Activated CD8-positive, alpha-beta T cell treated with anti-CD3 and anti-CD28 coated beads for 36 hours (primary cell): ENCODE data around the gene AGAP1. TPM values are rescaled to one million over a fixed set of nuclear protein-coding genes. Genes with fewer than 3 reads are reported as not detected.

ENCODE experiments used
- ATAC-seq: fragments of 200-7000 bp; cut with Tn5 transposase; one replicate; pipeline ENCODE4 v1.10.0; 2021; ENCODE audit warnings: mild to moderate bottlenecking, moderate library complexity
- CTCF ChIA-PET: fragments of 350-600 bp; sonication (Branson Sonifier 250); formaldehyde crosslinking; loops from one replicate; lab custom pipeline; 2021; ENCODE audit warnings: antibody characterized with exemption; lab: Charles Lee
- POLR2A ChIA-PET: fragments of 350-600 bp; sonication (Branson Sonifier 250); formaldehyde crosslinking; loops from one replicate; lab custom pipeline; 2021; ENCODE audit warnings: antibody characterized with exemption; lab: Charles Lee
- DNase-seq: peaks from one replicate; pipeline ENCODE4 v3.0.0-alpha.2; 2020
- H3K27ac Mint-ChIP-seq: one replicate; pipeline ENCODE4 v1.8.0; 2021; ENCODE audit warnings: mild to moderate bottlenecking, mixed read lengths
- H3K27me3 Mint-ChIP-seq: one replicate; pipeline ENCODE4 v1.8.0; 2021; ENCODE audit warnings: mixed read lengths
- H3K36me3 Mint-ChIP-seq: one replicate; pipeline ENCODE4 v1.8.0; 2021; ENCODE audit warnings: low read depth, mixed read lengths
- H3K4me1 Mint-ChIP-seq: one replicate; pipeline ENCODE4 v1.8.0; 2021; ENCODE audit warnings: low read depth, mixed read lengths
- H3K4me3 Mint-ChIP-seq: one replicate; pipeline ENCODE4 v1.8.0; 2021; ENCODE audit warnings: mild to moderate bottlenecking, moderate library complexity, mixed read lengths
- H3K9me3 Mint-ChIP-seq: one replicate; pipeline ENCODE4 v1.8.0; 2021; ENCODE audit warnings: mixed read lengths
- intact Hi-C: fragments of 100-400 bp; cut with micrococcal nuclease; formaldehyde crosslinking; loops from one replicate; pipeline ENCODE4 v1.10.0; 2022
- total RNA-seq, 2 experiments: library from RNA; stranded (reverse); gene quantifications; one replicate each; pipeline ENCODE4 v1.2.3, GENCODE V29; 2021
- TF ChIP-seq, protein P1 (sequence below): fragments of 200-600 bp; IDR thresholded peaks from one replicate; pipeline ENCODE4 v1.8.0; 2022; ENCODE audit warnings: antibody characterized with exemption, mild to moderate bottlenecking

Gene AGAP1
- total RNA-seq, 2 experiments from 2014 or later, result 2.5 to 2.9 TPM

DNA sequence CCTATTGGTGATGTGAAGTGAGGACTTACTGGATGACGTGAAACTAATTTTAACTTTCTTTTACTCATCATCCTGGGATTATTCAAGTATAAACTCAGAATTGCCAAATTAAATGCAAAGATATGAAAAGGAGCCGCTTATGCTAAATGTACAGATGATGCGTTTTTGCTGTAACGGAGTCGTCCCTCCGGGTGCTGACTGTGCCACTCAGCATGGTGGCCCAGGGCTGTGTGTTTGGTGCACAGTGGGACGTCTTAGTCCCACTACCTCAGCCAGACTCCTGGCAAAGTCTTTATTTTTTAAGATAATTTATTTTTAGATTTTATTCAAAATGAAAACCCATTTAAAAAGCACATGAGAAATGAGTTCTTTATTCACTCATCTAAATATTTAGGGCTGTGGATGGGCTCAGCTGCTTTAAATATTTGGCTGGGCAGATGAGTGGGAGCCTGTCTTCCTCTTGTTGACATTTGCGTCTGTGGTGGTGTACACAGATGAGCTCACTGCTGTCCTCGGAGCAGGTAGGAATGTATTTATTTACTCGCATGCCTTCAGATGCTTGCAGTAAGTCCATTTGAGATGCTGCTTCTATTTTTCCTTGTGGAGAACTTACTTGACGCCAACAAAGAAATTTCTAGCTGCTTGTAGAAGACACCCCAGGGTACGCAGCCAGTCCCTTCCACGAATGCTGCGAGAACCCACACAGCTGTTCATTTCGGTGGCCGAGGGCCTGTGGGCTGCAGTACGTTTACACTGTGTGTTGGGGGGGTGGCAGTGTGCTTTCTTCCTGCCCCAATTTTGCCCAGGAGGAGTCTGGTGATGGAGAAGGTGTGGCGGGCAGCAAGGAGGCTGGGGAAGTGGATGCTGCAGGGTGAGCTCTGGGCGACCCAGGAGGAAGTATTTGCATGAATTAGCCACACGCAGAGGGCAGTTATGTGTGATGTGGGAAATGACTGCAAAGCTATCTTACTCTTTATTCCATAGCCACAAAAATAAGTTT is 105.0 kb downstream of the AGAP1 start:
- Mint-ChIP-seq H3K9me3 (peaks cover 8% of the 10 kb centered on the region), H3K27ac (no peak overlapping the region), H3K36me3 (peaks cover 7% of the 10 kb centered on the region), H3K4me3 (no peak overlapping the region), H3K27me3 (no peaks in the 10 kb centered on the region), H3K4me1 (no peaks in the 10 kb centered on the region)
- ChIA-PET POLR2A (no interaction called here), CTCF (interaction anchor here (1.0 kb wide), 1 partner anchor 147 kb away, joined by 4 read pairs; no protein-coding TSS in a partner anchor)
- TF ChIP-seq, protein P1, sequence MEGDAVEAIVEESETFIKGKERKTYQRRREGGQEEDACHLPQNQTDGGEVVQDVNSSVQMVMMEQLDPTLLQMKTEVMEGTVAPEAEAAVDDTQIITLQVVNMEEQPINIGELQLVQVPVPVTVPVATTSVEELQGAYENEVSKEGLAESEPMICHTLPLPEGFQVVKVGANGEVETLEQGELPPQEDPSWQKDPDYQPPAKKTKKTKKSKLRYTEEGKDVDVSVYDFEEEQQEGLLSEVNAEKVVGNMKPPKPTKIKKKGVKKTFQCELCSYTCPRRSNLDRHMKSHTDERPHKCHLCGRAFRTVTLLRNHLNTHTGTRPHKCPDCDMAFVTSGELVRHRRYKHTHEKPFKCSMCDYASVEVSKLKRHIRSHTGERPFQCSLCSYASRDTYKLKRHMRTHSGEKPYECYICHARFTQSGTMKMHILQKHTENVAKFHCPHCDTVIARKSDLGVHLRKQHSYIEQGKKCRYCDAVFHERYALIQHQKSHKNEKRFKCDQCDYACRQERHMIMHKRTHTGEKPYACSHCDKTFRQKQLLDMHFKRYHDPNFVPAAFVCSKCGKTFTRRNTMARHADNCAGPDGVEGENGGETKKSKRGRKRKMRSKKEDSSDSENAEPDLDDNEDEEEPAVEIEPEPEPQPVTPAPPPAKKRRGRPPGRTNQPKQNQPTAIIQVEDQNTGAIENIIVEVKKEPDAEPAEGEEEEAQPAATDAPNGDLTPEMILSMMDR, result no peak
- intact Hi-C loops, result loop anchor here (10.0 kb wide), 1 partner anchor 464 kb away; no protein-coding TSS in a partner anchor
- ATAC-seq (no peak), DNase-seq (no peak)

DNA sequence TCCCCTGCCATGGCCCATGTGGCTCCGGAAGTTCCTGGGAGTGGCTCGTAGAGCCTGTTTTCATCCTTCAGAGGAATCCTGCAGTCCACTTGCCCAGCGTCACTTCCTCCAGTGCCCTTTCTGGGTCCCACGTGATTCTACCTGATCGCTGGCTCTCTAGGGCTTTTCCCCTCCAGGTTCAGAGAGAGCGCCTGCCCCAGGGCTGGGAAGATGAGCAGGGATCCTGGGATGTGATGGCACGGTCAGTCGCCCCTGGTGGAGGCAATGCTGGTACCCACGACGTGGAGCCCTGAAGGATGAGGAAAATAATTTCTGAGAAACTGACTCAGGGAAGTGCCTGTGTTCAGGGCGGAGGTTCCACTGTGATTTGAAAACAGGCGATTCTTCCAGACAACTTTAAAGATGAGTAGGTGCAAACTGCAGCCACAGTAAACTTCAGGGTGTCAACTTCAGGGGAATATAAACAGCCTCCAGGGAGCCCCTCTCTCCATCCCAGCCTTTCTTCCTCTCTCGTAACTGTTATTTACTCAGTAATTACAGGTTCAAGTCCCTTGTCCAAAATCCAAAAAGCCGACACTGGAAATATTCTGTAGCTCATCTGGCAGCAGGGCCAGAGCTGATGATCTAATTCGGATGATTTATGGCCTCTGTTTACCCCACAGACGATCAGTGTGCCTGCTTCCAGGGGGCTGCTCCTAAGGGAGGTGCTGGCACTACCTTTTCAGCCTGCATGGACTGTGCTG is 105.9 kb downstream of the AGAP1 start:
- no peak overlapping the region for H3K4me3 Mint-ChIP-seq
- TF ChIP-seq, protein P1, result no peak
- ChIA-PET POLR2A (no interaction called here), CTCF (no interaction called here)
- intact Hi-C loops, result loop anchor here (10.0 kb wide), 1 partner anchor 465 kb away; no protein-coding TSS in a partner anchor
- H3K36me3 Mint-ChIP-seq, result peaks cover 7% of the 10 kb centered on the region
- no peaks in the 10 kb centered on the region for H3K27me3 Mint-ChIP-seq
- no peaks in the 10 kb centered on the region for H3K4me1 Mint-ChIP-seq
- H3K27ac Mint-ChIP-seq, result no peak overlapping the region
- peaks cover 8% of the 10 kb centered on the region for H3K9me3 Mint-ChIP-seq
- no peak for DNase-seq
- ATAC-seq, result no peak

DNA sequence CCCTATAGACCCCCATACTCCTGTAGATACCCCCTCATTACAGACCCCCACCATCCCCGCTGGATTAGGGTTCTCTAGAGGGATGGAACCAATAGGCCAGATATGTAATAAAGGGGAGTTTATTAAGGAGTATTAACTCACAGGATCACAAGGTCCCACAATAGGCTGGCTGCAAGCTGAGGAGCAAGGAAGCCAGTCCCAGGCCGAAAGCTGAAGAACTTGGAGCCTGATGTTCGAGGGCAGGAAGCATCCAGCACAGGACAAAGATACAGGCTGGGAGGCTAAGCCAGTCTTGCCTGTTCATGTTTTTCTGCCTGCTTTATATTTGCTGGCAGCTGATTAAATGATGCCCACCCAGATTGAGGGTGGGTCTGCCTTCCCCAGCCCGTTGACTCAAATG is 106.6 kb downstream of the AGAP1 start:
- ChIA-PET POLR2A (no interaction called here), CTCF (no interaction called here)
- Mint-ChIP-seq H3K27ac (no peak overlapping the region), H3K27me3 (peaks cover 1% of the 10 kb centered on the region), H3K4me3 (no peak overlapping the region), H3K36me3 (peaks cover 7% of the 10 kb centered on the region), H3K4me1 (no peaks in the 10 kb centered on the region), H3K9me3 (peaks cover 8% of the 10 kb centered on the region)
- TF ChIP-seq, protein P1, result no peak
- intact Hi-C loops, result no loop called here
- ATAC-seq (no peak), DNase-seq (no peak)

DNA sequence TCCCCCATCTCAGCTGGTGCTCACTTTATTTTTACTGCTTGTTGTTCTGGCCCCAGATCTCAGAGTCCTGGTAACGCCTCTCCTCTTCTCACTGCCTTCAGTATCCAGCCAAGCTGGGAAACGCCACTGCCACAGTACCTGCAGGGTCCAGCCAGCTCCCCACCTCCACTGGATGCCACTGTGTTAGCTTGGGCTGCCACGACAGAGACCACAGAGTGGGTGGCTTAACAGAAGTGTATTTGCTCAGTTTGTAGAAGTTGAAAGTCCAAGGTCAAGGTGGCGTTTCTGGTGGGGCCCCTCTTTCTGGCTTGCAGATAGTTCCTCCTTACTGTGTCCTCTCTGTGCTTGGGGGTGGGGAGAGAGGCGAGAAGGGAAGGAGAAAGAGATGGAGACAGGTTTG is 107.1 kb downstream of the AGAP1 start:
- POLR2A ChIA-PET, result no interaction called here
- DNase-seq (no peak), ATAC-seq (no peak)
- CTCF ChIA-PET, result no interaction called here
- Mint-ChIP-seq H3K4me3 (no peak overlapping the region), H3K36me3 (peaks cover 7% of the 10 kb centered on the region), H3K9me3 (peaks cover 8% of the 10 kb centered on the region), H3K27me3 (peaks cover 2% of the 10 kb centered on the region), H3K4me1 (no peaks in the 10 kb centered on the region), H3K27ac (no peak overlapping the region)
- TF ChIP-seq, protein P1, result no peak
- intact Hi-C loops, result no loop called here
